Muscle layer of colon (tissue), 2 donors: ENCODE measurements around the gene MEIS2.

Experiments
- H3K27ac ChIP-seq: one replicate; pipeline ENCODE4 v1.7.0; 2013; ENCODE audit warnings: low read depth, mild to moderate bottlenecking, low read length, moderate library complexity
- H3K27me3 ChIP-seq, 2 donors: one replicate each; pipeline ENCODE4 v1.7.0; 2013; ENCODE audit warnings: low read length in 2 of 2, mild to moderate bottlenecking in 2 of 2; ENCODE audit not compliant: insufficient read depth in 2 of 2, control insufficient read depth in 1 of 2
- H3K36me3 ChIP-seq: one replicate; pipeline ENCODE4 v1.7.0; 2013; ENCODE audit warnings: mild to moderate bottlenecking, low read length; ENCODE audit not compliant: insufficient read depth
- H3K4me1 ChIP-seq: one replicate; pipeline ENCODE4 v1.7.0; 2013; ENCODE audit warnings: mild to moderate bottlenecking, low read length; ENCODE audit not compliant: insufficient read depth
- H3K4me3 ChIP-seq, 2 donors: one replicate each; pipeline ENCODE4 v1.7.0; 2013; ENCODE audit warnings: low read length in 2 of 2, low read depth in 1 of 2, mild to moderate bottlenecking in 1 of 2, moderate library complexity in 1 of 2
- H3K9ac ChIP-seq: one replicate; pipeline ENCODE4 v1.7.0; 2013; ENCODE audit warnings: low read length
- H3K9me3 ChIP-seq: one replicate; pipeline ENCODE4 v1.7.0; 2013; ENCODE audit warnings: mild to moderate bottlenecking, low read length
- donor health status: abdominal sarcoma.
- donor health status: Adenocarcinoma of cecum.

Gene MEIS2

DNA sequence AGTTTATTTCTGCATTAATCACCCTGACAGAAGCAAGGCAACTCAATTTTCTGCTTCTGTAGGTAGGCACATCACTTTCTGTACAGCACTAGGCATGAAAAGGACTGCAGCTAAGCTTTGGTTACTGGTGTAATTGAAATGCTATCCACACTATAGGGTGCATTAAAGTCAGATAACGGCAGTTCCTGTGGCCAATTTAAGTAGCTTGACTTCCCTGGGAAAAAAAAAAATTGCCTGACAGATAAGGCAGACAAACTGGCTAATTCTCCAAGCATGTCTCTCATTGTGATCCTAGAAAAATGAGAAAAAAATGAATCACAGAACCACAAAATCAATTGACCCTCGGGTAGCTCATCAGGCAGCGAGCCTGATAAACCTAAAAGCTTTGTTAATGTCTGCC lies 151.4 kb downstream of the MEIS2 start:
- no peak overlapping the region for H3K9ac ChIP-seq
- H3K36me3 ChIP-seq: peaks cover 15% of the 10 kb centered on the region
- H3K4me1 ChIP-seq: peaks cover 17% of the 10 kb centered on the region
- H3K4me3 ChIP-seq: no peak overlapping the region
- H3K27me3 ChIP-seq: no peaks in the 10 kb centered on the region
- no peak overlapping the region for H3K27ac ChIP-seq
- H3K9me3 ChIP-seq: no peaks in the 10 kb centered on the region

DNA sequence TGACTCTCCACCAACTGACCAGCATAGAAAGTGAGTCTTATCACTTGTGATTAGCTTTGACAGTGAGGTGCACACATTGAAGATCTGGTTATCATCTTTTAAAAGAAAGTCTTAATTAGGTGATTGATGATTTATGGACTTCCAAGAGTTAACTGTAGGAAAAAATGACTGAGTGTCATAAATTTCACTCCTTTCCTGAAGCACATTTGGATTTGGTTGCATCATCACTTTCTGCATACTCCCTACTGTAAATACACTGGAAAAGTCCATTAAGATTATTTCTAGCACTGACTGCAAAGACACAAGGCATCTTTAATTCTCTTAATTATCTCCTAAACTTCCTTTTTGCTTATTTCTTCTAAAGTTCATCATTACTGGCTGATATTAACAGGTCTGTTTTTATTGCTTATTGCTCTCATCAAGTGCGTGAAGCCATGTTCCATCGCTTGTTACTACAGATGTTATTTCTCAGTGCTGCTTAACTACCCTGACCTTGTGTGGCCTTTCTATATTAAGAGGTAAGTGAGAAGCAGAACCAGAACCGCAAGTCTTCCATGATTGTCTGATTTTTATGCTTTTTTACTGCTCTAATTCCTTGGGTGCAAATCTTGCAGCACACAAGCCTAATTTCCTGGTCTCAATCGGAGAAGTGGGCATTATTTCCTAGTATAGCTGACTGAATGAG lies 153.2 kb downstream of the MEIS2 start:
- no peaks in the 10 kb centered on the region for H3K27me3 ChIP-seq
- H3K4me3 ChIP-seq: no peak overlapping the region
- peaks cover 22% of the 10 kb centered on the region for H3K4me1 ChIP-seq
- no peaks in the 10 kb centered on the region for H3K9me3 ChIP-seq
- H3K9ac ChIP-seq: no peak overlapping the region
- no peak overlapping the region for H3K27ac ChIP-seq
- H3K36me3 ChIP-seq: peaks cover 15% of the 10 kb centered on the region

DNA sequence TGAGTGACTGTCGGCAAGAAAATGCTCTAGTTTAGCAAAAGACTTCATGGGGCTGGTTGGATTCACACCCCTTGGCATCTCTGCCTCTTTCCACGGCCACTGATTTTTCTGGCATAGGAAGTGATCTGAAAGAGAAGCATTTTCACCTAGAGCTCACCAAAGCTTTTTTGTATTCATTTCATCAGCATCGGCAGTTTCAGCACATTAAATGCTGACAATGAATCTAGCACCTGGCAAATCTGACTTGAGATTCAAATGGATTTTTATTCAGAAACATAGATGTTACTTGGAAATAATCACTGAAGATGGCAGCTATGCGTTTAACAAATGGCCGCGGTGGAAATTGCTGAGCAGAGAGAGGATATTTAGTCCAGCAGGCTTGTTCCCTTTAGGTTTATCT lies 155.9 kb downstream of the MEIS2 start:
- H3K9ac ChIP-seq: no peak overlapping the region
- H3K4me3 ChIP-seq: no peak overlapping the region
- no peaks in the 10 kb centered on the region for H3K9me3 ChIP-seq
- peaks cover 22% of the 10 kb centered on the region for H3K4me1 ChIP-seq
- peaks cover 15% of the 10 kb centered on the region for H3K36me3 ChIP-seq
- H3K27ac ChIP-seq: no peak overlapping the region
- H3K27me3 ChIP-seq: no peaks in the 10 kb centered on the region

GRCh38 chr15:36943508-36944361 lies 156.6 kb downstream of the MEIS2 start:
- no peak overlapping the region for H3K9ac ChIP-seq
- H3K9me3 ChIP-seq: no peaks in the 10 kb centered on the region
- no peak overlapping the region for H3K4me3 ChIP-seq
- no peak overlapping the region for H3K27ac ChIP-seq
- H3K4me1 ChIP-seq: peaks cover 22% of the 10 kb centered on the region
- peaks cover 10% of the 10 kb centered on the region for H3K36me3 ChIP-seq
- no peaks in the 10 kb centered on the region for H3K27me3 ChIP-seq

DNA sequence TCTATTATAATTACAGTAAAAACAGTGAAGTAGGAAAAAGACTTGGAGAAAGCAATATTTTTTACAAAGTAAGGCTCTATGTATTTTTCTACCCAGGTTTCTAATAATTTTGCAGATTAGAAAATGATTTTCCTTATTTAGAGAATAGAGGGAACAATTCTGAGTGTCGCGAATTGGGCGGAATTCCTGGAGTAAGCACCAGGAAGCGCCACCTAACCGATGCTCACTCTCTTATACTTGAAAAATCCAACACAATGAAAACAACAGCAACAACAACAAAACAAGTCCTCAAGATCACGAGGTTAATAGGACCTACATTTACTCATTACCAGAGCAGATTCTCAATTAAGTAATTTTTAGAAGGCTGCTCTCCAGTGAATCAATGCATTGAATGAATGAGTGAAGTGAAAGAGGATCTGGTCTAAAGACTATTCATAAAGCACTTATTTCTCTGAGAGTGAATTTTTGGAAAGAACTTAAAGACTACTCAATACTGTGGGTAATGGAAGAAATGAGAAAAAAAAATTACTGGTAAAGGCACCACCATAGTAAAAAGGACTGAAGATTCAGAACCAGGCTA lies 158.0 kb downstream of the MEIS2 start:
- H3K9me3 ChIP-seq: no peaks in the 10 kb centered on the region
- peaks cover 10% of the 10 kb centered on the region for H3K4me1 ChIP-seq
- no peak overlapping the region for H3K4me3 ChIP-seq
- H3K27me3 ChIP-seq: no peaks in the 10 kb centered on the region
- no peak overlapping the region for H3K27ac ChIP-seq
- H3K9ac ChIP-seq: no peak overlapping the region
- H3K36me3 ChIP-seq: peaks cover 3% of the 10 kb centered on the region

- Histone ChIP-seq H3K4me1 (peaks cover 6% of the 10 kb centered on the region), H3K27ac (no peak overlapping the region), H3K36me3 (peaks cover 3% of the 10 kb centered on the region), H3K9ac (no peak overlapping the region), H3K27me3 (no peaks in the 10 kb centered on the region), H3K9me3 (no peaks in the 10 kb centered on the region), H3K4me3 (no peak overlapping the region)
These were observed 158.6 kb downstream of the MEIS2 start for GRCh38 chr15:36941798-36942197.

- Histone ChIP-seq H3K4me3 (no peak overlapping the region), H3K9me3 (no peaks in the 10 kb centered on the region), H3K9ac (no peak overlapping the region), H3K4me1 (peaks cover 6% of the 10 kb centered on the region), H3K36me3 (peaks cover 3% of the 10 kb centered on the region), H3K27me3 (no peaks in the 10 kb centered on the region), H3K27ac (no peak overlapping the region)
These were observed 159.6 kb downstream of the MEIS2 start for GRCh38 chr15:36940636-36941260.

DNA sequence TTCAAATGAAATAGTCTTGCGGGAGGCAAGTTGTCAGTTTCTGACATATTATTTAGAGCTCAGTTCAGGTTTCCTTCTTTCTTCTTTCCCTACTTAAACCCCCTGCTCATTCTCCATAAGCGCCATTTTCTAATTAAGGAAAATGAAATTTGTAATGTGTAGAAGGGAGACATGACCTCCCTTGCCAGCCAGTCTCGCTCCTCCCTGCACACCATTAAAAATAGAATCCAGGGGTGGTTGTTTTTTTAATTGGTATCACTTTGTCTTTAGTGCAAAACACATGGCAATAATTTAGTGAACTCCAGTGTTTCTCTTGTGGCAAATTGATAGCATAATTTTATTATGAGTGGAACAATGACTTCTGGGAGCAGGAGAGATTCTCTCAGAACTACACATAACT lies 160.1 kb downstream of the MEIS2 start:
- H3K27ac ChIP-seq: no peak overlapping the region
- peaks cover 6% of the 10 kb centered on the region for H3K4me1 ChIP-seq
- no peak overlapping the region for H3K4me3 ChIP-seq
- H3K27me3 ChIP-seq: no peaks in the 10 kb centered on the region
- peaks cover 3% of the 10 kb centered on the region for H3K36me3 ChIP-seq
- no peaks in the 10 kb centered on the region for H3K9me3 ChIP-seq
- H3K9ac ChIP-seq: no peak overlapping the region

DNA sequence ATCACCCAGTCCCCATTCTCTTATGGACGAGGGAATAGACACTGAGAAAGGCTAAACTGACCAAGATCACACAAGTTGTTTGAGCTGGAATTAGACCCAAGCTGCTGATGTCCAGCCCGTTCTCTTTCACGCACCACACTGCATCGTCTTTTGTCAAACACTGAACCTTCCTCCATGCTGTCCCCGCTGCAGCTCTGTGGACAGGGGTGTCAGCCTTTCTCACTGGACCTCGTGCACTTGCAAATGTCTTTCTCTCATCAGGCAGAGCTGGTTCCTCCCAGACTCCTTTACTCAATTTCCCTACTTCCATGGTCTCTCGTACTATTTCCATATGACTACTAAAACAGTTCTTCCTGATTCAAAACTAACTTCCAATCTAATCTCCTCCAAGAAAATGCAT lies 161.6 kb downstream of the MEIS2 start:
- H3K27ac ChIP-seq: no peak overlapping the region
- peaks cover 15% of the 10 kb centered on the region for H3K4me1 ChIP-seq
- no peaks in the 10 kb centered on the region for H3K36me3 ChIP-seq
- no peak overlapping the region for H3K4me3 ChIP-seq
- H3K27me3 ChIP-seq: no peaks in the 10 kb centered on the region
- H3K9ac ChIP-seq: no peak overlapping the region
- no peaks in the 10 kb centered on the region for H3K9me3 ChIP-seq

GRCh38 chr15:36938131-36938530 lies 162.2 kb downstream of the MEIS2 start:
- Histone ChIP-seq H3K4me3 (no peak overlapping the region), H3K9ac (no peak overlapping the region), H3K4me1 (peaks cover 17% of the 10 kb centered on the region), H3K27ac (no peak overlapping the region), H3K27me3 (no peaks in the 10 kb centered on the region), H3K36me3 (no peaks in the 10 kb centered on the region), H3K9me3 (no peaks in the 10 kb centered on the region)

GRCh38 chr15:36936613-36937012 lies 163.7 kb downstream of the MEIS2 start:
- H3K27ac ChIP-seq: no peak overlapping the region
- H3K9ac ChIP-seq: no peak overlapping the region
- H3K4me3 ChIP-seq: no peak overlapping the region

More at GRCh38 chr15:36936613-36937012, 163.7 kb downstream of the MEIS2 start:
- no peaks in the 10 kb centered on the region for H3K27me3 ChIP-seq
- no peaks in the 10 kb centered on the region for H3K9me3 ChIP-seq
- peaks cover 21% of the 10 kb centered on the region for H3K4me1 ChIP-seq
- H3K36me3 ChIP-seq: no peaks in the 10 kb centered on the region
